ENCODE data around the gene CENPV. TPM values are rescaled to one million over a fixed set of nuclear protein-coding genes. Genes with fewer than 3 reads are reported as not detected.

CENPV gene
- total and polyA plus RNA-seq, 2 of the 13 experiments (the other 11 are each of a cell fraction or from before 2014, with no cell fraction given) = 193 to 292 TPM

DNA sequence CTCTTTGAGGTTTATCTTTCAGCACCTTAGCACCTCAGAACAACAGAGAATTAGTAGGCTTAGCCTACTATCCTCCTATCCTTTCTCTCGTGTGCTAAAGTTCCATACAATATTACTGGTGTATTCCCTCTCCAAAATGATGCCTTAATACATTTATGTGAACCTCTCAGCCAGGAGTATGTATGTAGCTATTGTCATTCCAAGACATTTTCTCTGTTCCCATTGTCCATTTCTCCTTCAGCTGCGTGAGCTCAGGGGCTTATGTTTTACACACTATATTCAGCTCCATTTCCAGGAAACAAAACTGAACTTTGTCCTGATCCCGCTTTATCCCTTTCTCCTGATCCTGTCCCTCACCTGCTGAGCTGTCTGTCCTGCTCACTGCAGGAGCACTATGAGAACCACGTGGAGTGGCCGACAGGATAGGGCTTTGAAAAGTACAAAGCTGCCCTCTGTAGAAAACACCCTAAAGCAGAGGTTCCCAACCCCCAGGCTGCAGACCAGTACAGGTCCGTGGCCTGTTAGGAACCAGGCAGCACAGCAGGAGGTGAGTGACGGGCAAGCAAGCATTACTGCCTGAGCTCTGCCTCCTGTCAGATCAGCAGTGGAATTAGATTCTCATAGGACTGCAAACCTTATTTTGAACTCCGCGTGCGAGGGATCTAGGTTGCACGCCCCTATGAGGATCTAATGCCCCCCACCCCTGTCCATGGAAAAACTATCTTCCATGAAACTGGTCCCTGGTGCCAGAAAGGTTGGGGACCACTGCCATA lies 55.7 kb downstream of the CENPV start (continued):
- TF ChIP-seq SIN3A (IDR thresholded peaks at IDR 0.05; ENCODE audit: borderline replicate concordance, low read depth, low read length) (no peak), NFIB (CRISPR knock-in tag; IDR thresholded peaks at IDR 0.05; ENCODE audit: borderline replicate concordance) (no peak), SRSF9 (IDR thresholded peaks at IDR 0.05; ENCODE audit: borderline replicate concordance, insufficient read depth, low read depth, low read length, poor library complexity, severe bottlenecking) (no peak), SIX4 (CRISPR knock-in tag; IDR thresholded peaks at IDR 0.05) (no peak), ZNF12 (CRISPR knock-in tag; IDR thresholded peaks at IDR 0.05) (no peak; the same call in 1 of the 2 replicates), ZNF550 (CRISPR knock-in tag; IDR thresholded peaks at IDR 0.05; ENCODE audit: borderline replicate concordance) (no peak), FOXJ3 (CRISPR knock-in tag; IDR thresholded peaks at IDR 0.05; ENCODE audit: borderline replicate concordance) (no peak), ZNF616 (CRISPR knock-in tag; IDR thresholded peaks at IDR 0.05; ENCODE audit: low read depth) (no peak), EZH2 (conservative IDR thresholded peaks at IDR 0.05; ENCODE audit: low read depth, low read length) (no peak), ELF4 (CRISPR knock-in tag; IDR thresholded peaks at IDR 0.05; ENCODE audit: borderline replicate concordance) (no peak), KDM6A (CRISPR knock-in tag; IDR thresholded peaks at IDR 0.05; ENCODE audit: low read depth) (no peak), CENPT (CRISPR knock-in tag; IDR thresholded peaks at IDR 0.05; ENCODE audit: low read depth) (no peak)
- TF ChIP-seq, protein P1, sequence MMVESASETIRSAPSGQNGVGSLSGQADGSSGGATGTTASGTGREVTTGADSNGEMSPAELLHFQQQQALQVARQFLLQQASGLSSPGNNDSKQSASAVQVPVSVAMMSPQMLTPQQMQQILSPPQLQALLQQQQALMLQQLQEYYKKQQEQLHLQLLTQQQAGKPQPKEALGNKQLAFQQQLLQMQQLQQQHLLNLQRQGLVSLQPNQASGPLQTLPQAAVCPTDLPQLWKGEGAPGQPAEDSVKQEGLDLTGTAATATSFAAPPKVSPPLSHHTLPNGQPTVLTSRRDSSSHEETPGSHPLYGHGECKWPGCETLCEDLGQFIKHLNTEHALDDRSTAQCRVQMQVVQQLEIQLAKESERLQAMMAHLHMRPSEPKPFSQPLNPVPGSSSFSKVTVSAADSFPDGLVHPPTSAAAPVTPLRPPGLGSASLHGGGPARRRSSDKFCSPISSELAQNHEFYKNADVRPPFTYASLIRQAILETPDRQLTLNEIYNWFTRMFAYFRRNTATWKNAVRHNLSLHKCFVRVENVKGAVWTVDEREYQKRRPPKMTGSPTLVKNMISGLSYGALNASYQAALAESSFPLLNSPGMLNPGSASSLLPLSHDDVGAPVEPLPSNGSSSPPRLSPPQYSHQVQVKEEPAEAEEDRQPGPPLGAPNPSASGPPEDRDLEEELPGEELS (CRISPR knock-in tag; IDR thresholded peaks at IDR 0.05) = no peak
- TF ChIP-seq, protein P2, sequence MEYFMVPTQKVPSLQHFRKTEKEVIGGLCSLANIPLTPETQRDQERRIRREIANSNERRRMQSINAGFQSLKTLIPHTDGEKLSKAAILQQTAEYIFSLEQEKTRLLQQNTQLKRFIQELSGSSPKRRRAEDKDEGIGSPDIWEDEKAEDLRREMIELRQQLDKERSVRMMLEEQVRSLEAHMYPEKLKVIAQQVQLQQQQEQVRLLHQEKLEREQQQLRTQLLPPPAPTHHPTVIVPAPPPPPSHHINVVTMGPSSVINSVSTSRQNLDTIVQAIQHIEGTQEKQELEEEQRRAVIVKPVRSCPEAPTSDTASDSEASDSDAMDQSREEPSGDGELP (IDR thresholded peaks at IDR 0.05; ENCODE audit: borderline replicate concordance, low read depth) = peak; percentile 14; the same call in 1 of the 2 replicates
- TF ChIP-seq, protein P3, sequence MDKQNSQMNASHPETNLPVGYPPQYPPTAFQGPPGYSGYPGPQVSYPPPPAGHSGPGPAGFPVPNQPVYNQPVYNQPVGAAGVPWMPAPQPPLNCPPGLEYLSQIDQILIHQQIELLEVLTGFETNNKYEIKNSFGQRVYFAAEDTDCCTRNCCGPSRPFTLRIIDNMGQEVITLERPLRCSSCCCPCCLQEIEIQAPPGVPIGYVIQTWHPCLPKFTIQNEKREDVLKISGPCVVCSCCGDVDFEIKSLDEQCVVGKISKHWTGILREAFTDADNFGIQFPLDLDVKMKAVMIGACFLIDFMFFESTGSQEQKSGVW (CRISPR knock-in tag; IDR thresholded peaks at IDR 0.05; ENCODE audit: borderline replicate concordance) = no peak
- TF ChIP-seq, protein P4, sequence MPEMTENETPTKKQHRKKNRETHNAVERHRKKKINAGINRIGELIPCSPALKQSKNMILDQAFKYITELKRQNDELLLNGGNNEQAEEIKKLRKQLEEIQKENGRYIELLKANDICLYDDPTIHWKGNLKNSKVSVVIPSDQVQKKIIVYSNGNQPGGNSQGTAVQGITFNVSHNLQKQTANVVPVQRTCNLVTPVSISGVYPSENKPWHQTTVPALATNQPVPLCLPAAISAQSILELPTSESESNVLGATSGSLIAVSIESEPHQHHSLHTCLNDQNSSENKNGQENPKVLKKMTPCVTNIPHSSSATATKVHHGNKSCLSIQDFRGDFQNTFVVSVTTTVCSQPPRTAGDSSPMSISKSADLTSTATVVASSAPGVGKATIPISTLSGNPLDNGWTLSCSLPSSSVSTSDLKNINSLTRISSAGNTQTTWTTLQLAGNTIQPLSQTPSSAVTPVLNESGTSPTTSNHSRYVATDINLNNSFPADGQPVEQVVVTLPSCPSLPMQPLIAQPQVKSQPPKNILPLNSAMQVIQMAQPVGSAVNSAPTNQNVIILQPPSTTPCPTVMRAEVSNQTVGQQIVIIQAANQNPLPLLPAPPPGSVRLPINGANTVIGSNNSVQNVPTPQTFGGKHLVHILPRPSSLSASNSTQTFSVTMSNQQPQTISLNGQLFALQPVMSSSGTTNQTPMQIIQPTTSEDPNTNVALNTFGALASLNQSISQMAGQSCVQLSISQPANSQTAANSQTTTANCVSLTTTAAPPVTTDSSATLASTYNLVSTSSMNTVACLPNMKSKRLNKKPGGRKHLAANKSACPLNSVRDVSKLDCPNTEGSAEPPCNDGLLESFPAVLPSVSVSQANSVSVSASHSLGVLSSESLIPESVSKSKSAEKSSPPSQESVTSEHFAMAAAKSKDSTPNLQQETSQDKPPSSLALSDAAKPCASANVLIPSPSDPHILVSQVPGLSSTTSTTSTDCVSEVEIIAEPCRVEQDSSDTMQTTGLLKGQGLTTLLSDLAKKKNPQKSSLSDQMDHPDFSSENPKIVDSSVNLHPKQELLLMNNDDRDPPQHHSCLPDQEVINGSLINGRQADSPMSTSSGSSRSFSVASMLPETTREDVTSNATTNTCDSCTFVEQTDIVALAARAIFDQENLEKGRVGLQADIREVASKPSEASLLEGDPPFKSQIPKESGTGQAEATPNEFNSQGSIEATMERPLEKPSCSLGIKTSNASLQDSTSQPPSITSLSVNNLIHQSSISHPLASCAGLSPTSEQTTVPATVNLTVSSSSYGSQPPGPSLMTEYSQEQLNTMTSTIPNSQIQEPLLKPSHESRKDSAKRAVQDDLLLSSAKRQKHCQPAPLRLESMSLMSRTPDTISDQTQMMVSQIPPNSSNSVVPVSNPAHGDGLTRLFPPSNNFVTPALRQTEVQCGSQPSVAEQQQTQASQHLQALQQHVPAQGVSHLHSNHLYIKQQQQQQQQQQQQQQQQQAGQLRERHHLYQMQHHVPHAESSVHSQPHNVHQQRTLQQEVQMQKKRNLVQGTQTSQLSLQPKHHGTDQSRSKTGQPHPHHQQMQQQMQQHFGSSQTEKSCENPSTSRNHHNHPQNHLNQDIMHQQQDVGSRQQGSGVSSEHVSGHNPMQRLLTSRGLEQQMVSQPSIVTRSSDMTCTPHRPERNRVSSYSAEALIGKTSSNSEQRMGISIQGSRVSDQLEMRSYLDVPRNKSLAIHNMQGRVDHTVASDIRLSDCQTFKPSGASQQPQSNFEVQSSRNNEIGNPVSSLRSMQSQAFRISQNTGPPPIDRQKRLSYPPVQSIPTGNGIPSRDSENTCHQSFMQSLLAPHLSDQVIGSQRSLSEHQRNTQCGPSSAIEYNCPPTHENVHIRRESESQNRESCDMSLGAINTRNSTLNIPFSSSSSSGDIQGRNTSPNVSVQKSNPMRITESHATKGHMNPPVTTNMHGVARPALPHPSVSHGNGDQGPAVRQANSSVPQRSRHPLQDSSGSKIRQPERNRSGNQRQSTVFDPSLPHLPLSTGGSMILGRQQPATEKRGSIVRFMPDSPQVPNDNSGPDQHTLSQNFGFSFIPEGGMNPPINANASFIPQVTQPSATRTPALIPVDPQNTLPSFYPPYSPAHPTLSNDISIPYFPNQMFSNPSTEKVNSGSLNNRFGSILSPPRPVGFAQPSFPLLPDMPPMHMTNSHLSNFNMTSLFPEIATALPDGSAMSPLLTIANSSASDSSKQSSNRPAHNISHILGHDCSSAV (CRISPR knock-in tag; IDR thresholded peaks at IDR 0.05; ENCODE audit: borderline replicate concordance) = no peak

Data from HepG2 (cell line).